Keratinocyte (primary cell): ENCODE measurements around the gene FGGY. TPM values are rescaled to one million over a fixed set of nuclear protein-coding genes. Genes with fewer than 3 reads are reported as not detected.
A peak's percentile ranks its signal among the peaks of the same experiment; 100 is the strongest.

Experiments
- DNase-seq: peaks from one replicate; pipeline ENCODE4 v3.0.0-alpha.2; 2011; ENCODE audit warnings: low read depth, missing footprints, low spot score
- FAIRE-seq: peaks from 2 replicates; lab custom pipeline; 2011; peaks lifted over from hg19 to GRCh38; lab: Jason Lieb, UNC
- H2AFZ ChIP-seq: 2 replicates; pipeline ENCODE4 v1.6.0; 2012; ENCODE audit warnings: low read length, control low read depth, inconsistent platforms; ENCODE audit not compliant: control insufficient read depth
- H3K27ac ChIP-seq: 2 replicates; pipeline ENCODE4 v1.5.1; 2011; ENCODE audit warnings: low read length; ENCODE audit not compliant: control insufficient read depth, insufficient read depth
- H3K27me3 ChIP-seq: 3 replicates; pipeline ENCODE4 v1.6.0; 2011; ENCODE audit warnings: low read length; ENCODE audit not compliant: control insufficient read depth, insufficient read depth; ENCODE audit errors: extremely low read depth
- H3K36me3 ChIP-seq, 2 experiments: 2 replicates in 1 of 2; 3 replicates in 1 of 2; pipeline ENCODE4 v1.5.1; 2011; ENCODE audit warnings: low read length in 2 of 2, mild to moderate bottlenecking in 1 of 2; ENCODE audit not compliant: control insufficient read depth in 2 of 2, insufficient read depth in 2 of 2; ENCODE audit errors: extremely low read depth in 1 of 2
- H3K4me1 ChIP-seq: 3 replicates; pipeline ENCODE4 v1.5.1; 2011; ENCODE audit warnings: low read length; ENCODE audit not compliant: control insufficient read depth, insufficient read depth; ENCODE audit errors: extremely low read depth
- H3K4me2 ChIP-seq: 3 replicates; pipeline ENCODE4 v1.6.0; 2011; ENCODE audit warnings: low read depth, low read length; ENCODE audit not compliant: control insufficient read depth, insufficient read depth; ENCODE audit errors: extremely low read depth
- H3K4me3 ChIP-seq, 3 experiments: fragments of 200-600 bp in 1 of 3; sonication (generic) in 1 of 3; 2 replicates in 2 of 3; 3 replicates in 1 of 3; pipeline ENCODE4 v1.5.1; 2011 to 2016; ENCODE audit warnings: low read length in 3 of 3, mild to moderate bottlenecking in 3 of 3, control low read depth in 2 of 3, inconsistent platforms in 1 of 3, low read depth in 1 of 3, mixed read lengths in 1 of 3, mixed run types in 1 of 3, moderate library complexity in 1 of 3; ENCODE audit not compliant: control insufficient read depth in 2 of 3, insufficient read depth in 2 of 3; ENCODE audit errors: extremely low read depth in 1 of 3
- H3K79me2 ChIP-seq: 2 replicates; pipeline ENCODE4 v1.6.0; 2012; ENCODE audit warnings: low read length; ENCODE audit not compliant: control insufficient read depth, insufficient read depth
- H3K9ac ChIP-seq: 3 replicates; pipeline ENCODE4 v1.6.0; 2011; ENCODE audit warnings: low read length; ENCODE audit not compliant: control insufficient read depth, insufficient read depth; ENCODE audit errors: extremely low read depth
- H3K9me1 ChIP-seq: 3 replicates; pipeline ENCODE4 v1.6.0; 2011; ENCODE audit warnings: low read length; ENCODE audit not compliant: control insufficient read depth, insufficient read depth; ENCODE audit errors: extremely low read depth
- H3K9me3 ChIP-seq: 2 replicates; pipeline ENCODE4 v1.5.1; 2012; ENCODE audit warnings: low read depth, low read length; ENCODE audit not compliant: control insufficient read depth
- H4K20me1 ChIP-seq: 3 replicates; pipeline ENCODE4 v1.6.0; 2011; ENCODE audit warnings: low read length; ENCODE audit not compliant: control insufficient read depth, insufficient read depth; ENCODE audit errors: extremely low read depth
- EZH2 ChIP-seq: IDR thresholded peaks from one replicate; pipeline ENCODE4 v1.6.1; 2012; ENCODE audit warnings: inconsistent platforms, mild to moderate bottlenecking, low read length, moderate library complexity
- dilution Hi-C: fragments of 300-500 bp; cut with MboI; formaldehyde crosslinking; loops from one replicate; pipeline ENCODE4 v1.7.0; 2020; ENCODE audit warnings: low sequenced_read_pairs; ENCODE audit not compliant: extremely low pct_ligation_motif_present
- polyA plus RNA-seq, 5 experiments: library from polyadenylated mRNA; depleted of rRNA in 3 of 5; stranded (reverse) in 3 of 5; stranded (forward) in 1 of 5; unstranded in 1 of 5; fragments of >200 nt; gene quantifications; 1 replicate in 1 of 5; 2 replicates in 3 of 5; 3 replicates in 1 of 5; pipeline versions ENCODE4 v1.2.1 to v1.2.3, GENCODE V29; 2011 to 2012; ENCODE audit warnings: missing spikeins in 2 of 5, low read depth in 1 of 5, low replicate concordance in 1 of 5
- TF ChIP-seq, protein P1 (sequence below), 3 experiments: IDR thresholded peaks in 1 of 3; conservative IDR thresholded peaks in 1 of 3; optimal IDR thresholded peaks in 1 of 3; 2 replicates in 2 of 3; 3 replicates in 1 of 3; pipeline versions ENCODE3 to v1.5.1; 2011; ENCODE audit warnings: low read length in 3 of 3, mild to moderate bottlenecking in 3 of 3, moderate library complexity in 2 of 3, control low read depth in 1 of 3, inconsistent platforms in 1 of 3; ENCODE audit not compliant: insufficient read depth in 2 of 3; ENCODE audit errors: extremely low read depth in 1 of 3

Gene FGGY
- polyA plus RNA-seq, 1 donor (not counting 4 experiments of a cell fraction or from before 2014, with no cell fraction given): 16.6 TPM

DNA sequence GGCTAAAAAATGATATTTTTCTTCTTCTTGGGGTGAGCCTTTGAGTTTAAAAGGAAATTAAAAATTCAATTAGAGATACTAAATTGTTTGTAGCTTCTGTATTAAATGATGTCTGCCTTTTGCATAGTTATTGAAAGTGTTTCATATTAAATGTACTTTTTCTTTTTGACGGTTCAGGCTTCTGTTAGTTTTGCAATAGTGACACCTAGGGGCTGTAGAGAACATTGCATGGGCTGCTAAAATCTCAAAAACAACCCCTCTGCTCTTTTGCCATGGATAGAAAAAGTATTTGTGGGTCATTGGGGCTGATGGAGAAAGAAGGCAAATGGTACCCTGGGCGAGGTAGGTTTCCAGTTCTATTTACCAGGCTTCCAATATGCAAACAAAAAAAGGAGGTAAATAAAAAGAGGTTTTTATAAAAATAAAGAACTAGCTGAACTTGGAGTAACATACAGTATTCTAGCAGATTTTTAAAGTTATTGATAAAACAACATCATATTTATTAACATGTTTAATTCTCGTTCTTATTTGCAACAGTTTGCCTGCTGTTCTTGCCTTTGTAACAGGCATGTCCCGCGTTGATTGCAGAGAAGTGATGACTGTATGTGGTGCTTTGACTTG lies 402.4 kb downstream of the FGGY start:
- Histone ChIP-seq H3K27me3 (no peaks in the 10 kb centered on the region), H3K9me1 (no peaks in the 10 kb centered on the region), H3K4me2 (no peak overlapping the region), H3K79me2 (no peaks in the 10 kb centered on the region), H4K20me1 (no peaks in the 10 kb centered on the region), H3K4me1 (no peaks in the 10 kb centered on the region), H3K9me3 (no peaks in the 10 kb centered on the region), H2AFZ (no peak overlapping the region), H3K9ac (no peak overlapping the region), H3K36me3 (no peaks in the 10 kb centered on the region), H3K27ac (no peak overlapping the region), H3K4me3 (no peak overlapping the region)
- TF ChIP-seq EZH2: no peak
- TF ChIP-seq, protein P1, sequence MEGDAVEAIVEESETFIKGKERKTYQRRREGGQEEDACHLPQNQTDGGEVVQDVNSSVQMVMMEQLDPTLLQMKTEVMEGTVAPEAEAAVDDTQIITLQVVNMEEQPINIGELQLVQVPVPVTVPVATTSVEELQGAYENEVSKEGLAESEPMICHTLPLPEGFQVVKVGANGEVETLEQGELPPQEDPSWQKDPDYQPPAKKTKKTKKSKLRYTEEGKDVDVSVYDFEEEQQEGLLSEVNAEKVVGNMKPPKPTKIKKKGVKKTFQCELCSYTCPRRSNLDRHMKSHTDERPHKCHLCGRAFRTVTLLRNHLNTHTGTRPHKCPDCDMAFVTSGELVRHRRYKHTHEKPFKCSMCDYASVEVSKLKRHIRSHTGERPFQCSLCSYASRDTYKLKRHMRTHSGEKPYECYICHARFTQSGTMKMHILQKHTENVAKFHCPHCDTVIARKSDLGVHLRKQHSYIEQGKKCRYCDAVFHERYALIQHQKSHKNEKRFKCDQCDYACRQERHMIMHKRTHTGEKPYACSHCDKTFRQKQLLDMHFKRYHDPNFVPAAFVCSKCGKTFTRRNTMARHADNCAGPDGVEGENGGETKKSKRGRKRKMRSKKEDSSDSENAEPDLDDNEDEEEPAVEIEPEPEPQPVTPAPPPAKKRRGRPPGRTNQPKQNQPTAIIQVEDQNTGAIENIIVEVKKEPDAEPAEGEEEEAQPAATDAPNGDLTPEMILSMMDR (optimal IDR thresholded peaks at IDR 0.05 in 1 of 3, IDR thresholded peaks at IDR 0.05 in 1 of 3, conservative IDR thresholded peaks at IDR 0.05 in 1 of 3; ENCODE audit: extremely low read depth in 1 of 3, insufficient read depth in 2 of 3, low read length in 3 of 3): peak; percentile 38 to 82 (median 71)
- no peak for FAIRE-seq
- dilution Hi-C loops: no loop called here
- DNase-seq: no peak

DNA sequence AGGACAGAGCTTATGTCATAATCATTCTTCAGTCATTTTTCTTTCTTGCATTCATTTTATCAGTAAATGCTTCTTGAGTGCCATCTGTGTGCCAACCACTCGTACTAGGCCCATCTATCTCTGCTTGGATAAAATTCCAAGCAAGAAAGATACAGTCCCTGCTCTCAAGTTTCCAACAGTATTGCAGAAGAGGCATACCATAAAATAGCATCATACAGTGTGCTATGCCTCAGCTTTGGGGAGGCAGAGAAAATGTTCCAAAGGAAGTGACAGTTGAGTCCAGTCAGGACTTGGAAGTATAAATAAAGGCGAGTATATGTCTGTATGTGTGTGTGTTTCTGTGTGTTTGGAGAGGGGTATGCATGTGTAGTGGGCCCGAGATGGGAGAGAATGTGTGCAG lies 404.5 kb downstream of the FGGY start:
- H3K9me3 ChIP-seq: no peaks in the 10 kb centered on the region
- no peaks in the 10 kb centered on the region for H3K79me2 ChIP-seq
- dilution Hi-C loops: no loop called here
- H3K27me3 ChIP-seq: no peaks in the 10 kb centered on the region
- H3K9me1 ChIP-seq: no peaks in the 10 kb centered on the region
- H3K27ac ChIP-seq: no peak overlapping the region
- H4K20me1 ChIP-seq: no peaks in the 10 kb centered on the region
- DNase-seq (no peak), FAIRE-seq (no peak)
- no peak overlapping the region for H2AFZ ChIP-seq
- H3K36me3 ChIP-seq: no peaks in the 10 kb centered on the region
- no peak overlapping the region for H3K4me3 ChIP-seq
- H3K9ac ChIP-seq: no peak overlapping the region
- no peak overlapping the region for H3K4me2 ChIP-seq
- H3K4me1 ChIP-seq: no peaks in the 10 kb centered on the region
- no peak for TF ChIP-seq EZH2
- TF ChIP-seq, protein P1 (optimal IDR thresholded peaks at IDR 0.05 in 1 of 3, IDR thresholded peaks at IDR 0.05 in 1 of 3, conservative IDR thresholded peaks at IDR 0.05 in 1 of 3; ENCODE audit: extremely low read depth in 1 of 3, insufficient read depth in 2 of 3, low read length in 3 of 3): no peak
